GM19023 (cell line): ENCODE measurements around the gene ADPRS.

Experiments used
- ATAC-seq: cut with Tn5 transposase; IDR thresholded peaks from one replicate; pipeline ENCODE4 v1.9.1; 2021; ENCODE audit warnings: mild to moderate bottlenecking, moderate library complexity; ENCODE audit not compliant: unreplicated experiment

ADPRS gene

GRCh38 chr1:36087233-36088123 lies 1.2 kb upstream of the ADPRS start:
- no peak for ATAC-seq

- ATAC-seq: no peak
Observed at GRCh38 chr1:36088265-36088576, 471 bp upstream of the ADPRS start.

GRCh38 chr1:36089393-36090121 lies 865 bp downstream of the ADPRS start:
- ATAC-seq: no peak

DNA sequence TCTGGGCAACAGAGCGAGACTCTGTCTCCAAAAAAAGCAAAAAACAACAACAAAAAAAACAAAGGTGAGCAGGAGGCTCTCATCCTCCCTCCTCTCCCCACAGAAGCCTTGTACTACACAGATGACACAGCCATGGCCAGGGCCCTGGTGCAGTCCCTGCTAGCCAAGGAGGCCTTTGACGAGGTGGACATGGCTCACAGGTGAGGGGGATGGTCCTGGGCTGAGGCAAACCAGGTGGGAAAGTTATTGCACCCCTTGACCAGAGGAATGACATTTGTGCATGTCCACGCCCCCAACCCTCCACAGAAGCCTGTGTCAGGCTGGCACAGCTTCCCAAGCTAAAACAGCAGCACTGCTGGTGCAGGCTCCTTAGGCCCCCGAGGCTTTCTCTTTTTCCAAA lies 2.4 kb downstream of the ADPRS start:
- ATAC-seq: no peak

DNA sequence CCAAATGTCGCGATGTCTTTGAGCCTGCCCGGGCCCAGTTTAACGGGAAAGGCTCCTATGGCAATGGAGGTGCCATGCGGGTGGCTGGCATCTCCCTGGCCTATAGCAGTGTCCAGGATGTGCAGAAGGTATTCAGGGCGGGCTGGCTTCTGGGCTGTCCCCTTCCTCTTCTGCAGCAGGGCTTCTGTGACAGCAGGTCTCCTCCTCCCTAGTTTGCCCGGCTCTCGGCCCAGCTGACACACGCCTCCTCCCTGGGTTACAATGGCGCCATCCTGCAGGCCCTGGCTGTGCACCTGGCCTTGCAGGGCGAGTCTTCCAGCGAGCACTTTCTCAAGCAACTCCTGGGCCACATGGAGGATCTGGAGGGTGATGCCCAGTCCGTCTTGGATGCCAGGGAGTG lies 3.0 kb downstream of the ADPRS start:
- ATAC-seq: no peak

DNA sequence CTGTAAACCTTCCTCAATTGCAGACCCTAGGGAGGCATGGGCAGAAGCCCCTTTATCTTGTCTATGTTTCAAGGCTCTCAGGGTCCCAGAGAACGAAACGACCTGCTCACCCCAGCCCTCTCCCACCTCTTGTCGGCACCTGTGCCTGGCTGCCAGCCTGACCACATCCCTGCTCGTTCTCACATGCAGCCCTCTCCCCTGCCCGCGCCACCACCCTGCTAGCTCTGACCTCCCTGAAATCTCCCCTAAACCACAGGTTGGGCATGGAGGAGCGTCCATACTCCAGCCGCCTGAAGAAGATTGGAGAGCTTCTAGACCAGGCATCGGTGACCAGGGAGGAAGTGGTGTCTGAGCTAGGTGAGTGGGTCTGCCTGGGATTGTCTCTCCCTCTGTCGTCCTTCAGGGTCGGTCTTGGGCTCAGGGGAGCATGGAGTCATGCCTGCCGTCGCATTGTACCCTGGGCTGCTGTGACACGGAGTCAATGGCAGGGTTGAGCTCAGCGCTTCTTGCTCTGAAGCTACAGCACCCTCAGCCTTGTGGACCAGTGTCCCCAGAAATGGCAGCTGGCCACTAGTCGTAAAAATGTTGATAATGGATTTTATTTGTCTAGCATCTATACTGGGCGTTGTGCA lies 3.6 kb downstream of the ADPRS start:
- no peak for ATAC-seq

DNA sequence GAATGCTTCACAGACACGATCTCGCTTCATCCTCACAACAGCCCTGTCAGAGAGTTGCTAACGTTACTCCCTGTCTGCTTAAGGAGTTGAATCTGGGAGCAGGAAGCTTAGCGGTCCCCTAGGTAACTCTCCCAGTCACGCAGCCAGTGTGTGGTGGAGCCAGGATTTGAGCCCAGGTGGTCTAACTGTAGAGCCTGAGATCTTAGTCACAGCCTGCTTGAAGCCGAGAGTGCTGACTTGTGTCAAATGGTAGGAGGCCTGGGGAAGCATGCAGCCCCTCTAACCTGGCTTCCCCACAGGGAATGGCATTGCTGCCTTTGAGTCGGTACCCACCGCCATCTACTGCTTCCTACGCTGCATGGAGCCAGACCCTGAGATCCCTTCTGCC lies 4.1 kb downstream of the ADPRS start:
- ATAC-seq: no peak

GRCh38 chr1:36093226-36093625 lies 4.5 kb downstream of the ADPRS start:
- no peak for ATAC-seq

- ATAC-seq: no peak
Observed at GRCh38 chr1:36093929-36094328, 5.2 kb downstream of the ADPRS start.

DNA sequence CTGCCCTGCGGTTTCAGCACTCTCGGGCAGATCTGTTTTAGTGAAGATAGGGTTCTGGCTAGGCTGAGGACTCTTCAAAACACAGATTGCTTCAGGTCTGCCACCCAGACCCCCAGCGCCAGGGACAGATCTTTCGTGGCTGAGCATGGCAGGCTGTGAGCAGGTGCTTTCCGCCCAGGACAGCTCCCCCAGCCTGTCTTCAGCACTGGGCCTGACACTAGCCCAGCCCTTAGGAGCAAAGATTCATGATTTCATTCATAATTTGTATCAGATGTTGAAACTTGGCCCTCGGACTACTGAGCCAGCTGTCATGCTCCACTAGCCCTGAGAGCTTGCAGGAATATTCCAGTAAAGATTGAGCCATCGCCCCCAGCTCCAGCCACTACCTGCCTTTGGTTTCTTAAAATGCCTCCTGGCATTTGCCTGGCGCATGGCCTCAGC lies 5.9 kb downstream of the ADPRS start:
- ATAC-seq: no peak

DNA sequence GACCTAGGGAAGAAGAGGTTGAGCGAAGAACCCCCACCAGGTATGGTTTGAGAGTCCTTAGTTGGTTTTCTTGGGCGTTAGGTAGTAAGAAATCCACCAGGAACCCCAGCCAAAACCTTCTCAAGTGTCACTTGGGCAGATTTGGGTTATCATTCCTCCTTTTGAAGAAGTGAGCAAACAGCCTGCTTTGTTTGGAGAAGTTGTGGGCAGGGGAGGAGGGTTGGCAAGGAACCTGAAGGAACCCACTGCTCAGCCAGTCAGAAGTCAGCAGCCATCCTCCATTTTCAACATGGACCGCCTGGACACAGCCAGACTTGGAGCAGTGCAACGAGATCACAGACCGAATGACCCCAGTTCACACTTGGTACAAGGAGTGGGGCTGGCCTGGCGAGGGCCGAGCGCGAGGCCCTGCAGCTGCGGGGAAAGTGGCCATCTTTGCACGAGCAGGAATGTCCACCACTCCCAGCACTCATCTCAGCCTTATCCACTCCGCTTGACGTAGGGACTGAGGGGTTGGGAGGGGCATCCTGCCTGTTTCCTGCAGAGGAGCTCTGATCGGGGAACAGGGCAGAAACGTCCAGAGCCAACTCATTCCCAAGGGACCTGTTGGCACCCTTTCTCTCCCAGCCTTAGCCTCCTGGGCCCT lies 7.2 kb downstream of the ADPRS start:
- ATAC-seq: no peak

GRCh38 chr1:36096500-36097432 lies 8.1 kb downstream of the ADPRS start:
- no peak for ATAC-seq

DNA sequence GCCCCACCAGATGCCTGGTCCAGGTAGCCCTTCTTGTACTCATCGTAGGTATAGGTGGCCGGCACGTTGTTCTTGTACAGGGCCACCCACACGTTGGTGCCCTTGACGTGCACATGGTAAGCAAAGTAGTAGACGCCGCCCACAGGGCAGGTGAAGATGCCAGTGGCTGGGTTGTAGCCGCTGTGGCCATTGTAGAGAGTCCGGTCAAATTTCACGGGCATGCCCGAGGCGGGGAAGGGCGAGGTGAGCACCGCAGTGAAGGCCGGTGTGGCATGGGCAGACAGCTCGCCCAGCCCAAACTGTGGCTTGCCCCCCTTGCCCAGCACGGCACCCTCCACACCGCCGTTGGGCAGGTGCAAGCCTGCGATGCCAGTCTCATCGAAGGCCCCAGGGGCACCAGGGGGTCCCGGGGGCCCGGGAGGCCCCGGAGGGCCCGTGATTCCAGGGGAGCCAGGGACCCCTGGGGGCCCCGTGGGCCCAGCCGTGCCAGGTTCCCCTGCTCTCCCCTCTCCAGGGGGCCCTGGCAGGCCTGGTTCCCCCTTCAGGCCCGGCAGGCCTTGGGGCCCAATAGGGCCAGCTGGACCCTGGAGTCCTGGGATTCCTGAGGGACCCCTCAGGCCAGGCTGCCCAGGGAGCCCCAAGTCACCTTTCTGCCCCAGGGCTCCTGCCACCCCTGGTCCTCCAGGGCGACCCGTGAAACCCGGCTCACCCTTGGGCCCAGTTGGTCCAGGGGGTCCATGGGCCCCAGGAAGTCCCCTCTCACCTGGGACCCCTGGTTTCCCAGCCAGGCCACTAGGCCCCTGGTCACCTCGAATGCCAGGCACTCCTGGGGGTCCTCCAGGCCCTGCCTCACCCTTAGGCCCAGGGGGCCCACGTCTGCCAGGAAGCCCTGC lies 9.2 kb downstream of the ADPRS start:
- ATAC-seq: no peak

DNA sequence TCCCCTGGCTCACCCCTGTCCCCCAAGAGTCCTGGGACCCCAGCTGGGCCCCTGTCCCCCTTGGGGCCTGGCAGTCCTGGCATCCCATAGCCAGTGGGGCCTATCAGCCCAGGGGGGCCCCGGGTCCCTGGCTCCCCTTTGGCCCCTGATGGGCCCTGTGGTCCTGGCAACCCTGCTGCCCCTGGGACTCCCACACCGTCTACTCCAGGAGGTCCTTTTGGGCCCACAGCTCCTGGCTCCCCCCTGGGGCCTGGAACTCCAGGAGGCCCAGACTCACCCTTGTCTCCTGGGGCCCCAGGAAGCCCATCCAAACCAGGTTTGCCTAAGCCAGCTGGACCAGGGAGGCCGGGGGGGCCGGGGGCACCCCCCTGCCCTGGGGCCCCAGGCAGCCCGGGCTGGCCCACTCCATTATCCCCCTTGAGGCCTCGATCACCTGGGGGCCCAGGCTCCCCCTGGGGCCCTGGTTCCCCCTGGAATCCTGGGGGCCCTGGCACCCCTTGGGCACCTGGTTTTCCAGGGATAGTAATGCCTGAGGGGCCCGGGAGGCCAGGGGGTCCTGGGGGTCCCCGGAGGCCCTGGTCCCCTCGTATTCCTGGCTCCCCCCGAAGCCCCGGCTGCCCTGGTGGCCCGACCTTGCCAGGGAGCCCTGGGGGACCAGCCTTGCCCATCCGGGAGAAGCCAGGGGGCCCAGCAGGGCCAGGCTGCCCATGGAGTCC lies 10.1 kb downstream of the ADPRS start:
- no peak for ATAC-seq

- no peak for ATAC-seq
Observed at GRCh38 chr1:36099681-36100341, 11.1 kb downstream of the ADPRS start.

GRCh38 chr1:36100376-36100775 lies 11.7 kb downstream of the ADPRS start:
- ATAC-seq: no peak

- ATAC-seq: no peak
Observed at GRCh38 chr1:36101546-36101945, 12.9 kb downstream of the ADPRS start.

GRCh38 chr1:36106269-36106668 lies 17.6 kb downstream of the ADPRS start:
- no peak for ATAC-seq
